ENCODE results near the gene MOV10L1. TPM values are rescaled to one million over a fixed set of nuclear protein-coding genes. Genes with fewer than 3 reads are reported as not detected.
"Not testable (repeated sequence)": the region's sequence is repeated elsewhere in the genome, so short reads cannot be mapped to it uniquely, and the experiment has no call there.

Gene MOV10L1
- polyA plus RNA-seq, 3 donors = 0.18 to 0.35 TPM; not detected in 1

DNA sequence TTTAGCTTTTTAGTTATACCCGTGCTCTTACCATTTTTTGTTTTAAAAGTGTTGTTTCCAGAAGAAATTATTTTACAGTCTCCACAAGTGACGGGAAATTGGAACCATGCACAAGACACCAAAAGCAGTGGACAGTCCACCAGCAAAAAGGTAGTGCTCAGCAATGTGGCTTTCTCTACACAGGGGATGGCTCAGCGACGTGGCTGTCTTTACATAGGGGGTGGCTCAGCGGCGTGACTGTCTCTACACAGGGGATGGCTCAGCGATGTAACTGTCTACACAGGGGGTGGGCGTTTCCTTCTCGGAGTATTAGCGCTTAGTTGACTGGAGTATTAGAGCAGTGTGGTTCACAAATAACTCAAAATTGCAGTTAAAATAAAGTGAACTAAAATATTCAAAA is 44.7 kb downstream of the MOV10L1 start:
- Histone ChIP-seq H3K9ac (ENCODE audit: insufficient read depth, low read length, poor library complexity, severe bottlenecking) (no peak overlapping the region), H3K79me2 (ENCODE audit: insufficient read depth, low read length) (no peaks in the 10 kb centered on the region), H4K20me1 (ENCODE audit: insufficient read depth, low read length) (no peaks in the 10 kb centered on the region), H3K4me1 (ENCODE audit: control insufficient read depth in 1 of 2, insufficient read depth in 2 of 2, low read length in 2 of 2) (no peaks in the 10 kb centered on the region), H3K9me3 (replicated peaks in 1 of 2; ENCODE audit: control insufficient read depth in 1 of 2, insufficient read depth in 1 of 2, low read length in 2 of 2) (peaks cover 0 to 3% of the 10 kb centered on the region in 2 donors), H3K4me3 (replicated peaks in 1 of 3; ENCODE audit: low read depth in 2 of 3, low read length in 3 of 3) (no peak overlapping the region), H3K4me2 (replicated peaks; ENCODE audit: extremely low read depth, low read length, poor library complexity, severe bottlenecking) (no peak overlapping the region), H2AFZ (ENCODE audit: insufficient read depth, low read depth, low read length, poor library complexity, severe bottlenecking) (no peak overlapping the region), H3K27me3 (ENCODE audit: control insufficient read depth in 2 of 2, insufficient read depth in 2 of 2, low read length in 2 of 2) (no peaks in the 10 kb centered on the region), H3K27ac (ENCODE audit: low read depth in 1 of 2, low read length in 2 of 2) (no peak overlapping the region), H3K36me3 (replicated peaks in 1 of 2; ENCODE audit: control insufficient read depth in 1 of 2, insufficient read depth in 2 of 2, low read length in 2 of 2) (no peaks in the 10 kb centered on the region)
- 98% methylated on average over 6 of the region's 10 CpGs for WGBS (ENCODE audit: insufficient coverage)
- TF ChIP-seq, protein P1, sequence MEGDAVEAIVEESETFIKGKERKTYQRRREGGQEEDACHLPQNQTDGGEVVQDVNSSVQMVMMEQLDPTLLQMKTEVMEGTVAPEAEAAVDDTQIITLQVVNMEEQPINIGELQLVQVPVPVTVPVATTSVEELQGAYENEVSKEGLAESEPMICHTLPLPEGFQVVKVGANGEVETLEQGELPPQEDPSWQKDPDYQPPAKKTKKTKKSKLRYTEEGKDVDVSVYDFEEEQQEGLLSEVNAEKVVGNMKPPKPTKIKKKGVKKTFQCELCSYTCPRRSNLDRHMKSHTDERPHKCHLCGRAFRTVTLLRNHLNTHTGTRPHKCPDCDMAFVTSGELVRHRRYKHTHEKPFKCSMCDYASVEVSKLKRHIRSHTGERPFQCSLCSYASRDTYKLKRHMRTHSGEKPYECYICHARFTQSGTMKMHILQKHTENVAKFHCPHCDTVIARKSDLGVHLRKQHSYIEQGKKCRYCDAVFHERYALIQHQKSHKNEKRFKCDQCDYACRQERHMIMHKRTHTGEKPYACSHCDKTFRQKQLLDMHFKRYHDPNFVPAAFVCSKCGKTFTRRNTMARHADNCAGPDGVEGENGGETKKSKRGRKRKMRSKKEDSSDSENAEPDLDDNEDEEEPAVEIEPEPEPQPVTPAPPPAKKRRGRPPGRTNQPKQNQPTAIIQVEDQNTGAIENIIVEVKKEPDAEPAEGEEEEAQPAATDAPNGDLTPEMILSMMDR (IDR thresholded peaks at IDR 0.05) = no peak
- intact Hi-C loops (cut with micrococcal nuclease) = no loop called here
- H3K4me3 Mint-ChIP-seq = no peak overlapping the region
- H3K4me1 Mint-ChIP-seq = no peaks in the 10 kb centered on the region
- H3K9me3 Mint-ChIP-seq = peaks cover 0 to 6% (median 4%) of the 10 kb centered on the region in 7 donors
- H3K36me3 Mint-ChIP-seq = no peaks in the 10 kb centered on the region
- DNase-seq = no peak
- H3K27me3 Mint-ChIP-seq (ENCODE audit: low read depth in 3 of 3) = peaks cover 2% of the 10 kb centered on the region in 3 donors
- H3K27ac Mint-ChIP-seq = no peak overlapping the region

DNA sequence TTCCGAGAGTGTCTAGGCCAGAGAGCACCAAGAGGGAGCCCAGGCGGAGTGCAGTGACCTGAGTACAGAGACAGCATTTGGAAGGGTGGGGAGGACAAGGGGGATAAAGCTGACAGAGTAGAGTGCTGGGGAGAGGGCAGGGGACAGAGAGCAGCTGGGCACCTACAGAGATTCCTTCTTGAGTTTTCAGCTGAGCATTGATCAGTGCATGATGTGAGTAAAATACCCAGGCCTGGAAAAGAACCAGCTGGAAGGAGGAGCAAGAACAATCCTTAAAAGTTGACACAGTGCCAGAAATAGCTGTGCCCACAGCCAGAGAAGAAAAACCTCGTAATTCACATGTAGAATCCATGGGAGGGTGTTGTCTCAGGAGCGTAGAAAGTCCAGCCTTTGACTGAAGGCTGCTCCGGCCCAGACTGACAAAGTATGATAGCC is 46.8 kb downstream of the MOV10L1 start:
- intact Hi-C loops (cut with micrococcal nuclease) = no loop called here
- Histone ChIP-seq H4K20me1 (ENCODE audit: insufficient read depth, low read length) (no peaks in the 10 kb centered on the region), H2AFZ (ENCODE audit: insufficient read depth, low read depth, low read length, poor library complexity, severe bottlenecking) (no peak overlapping the region), H3K79me2 (ENCODE audit: insufficient read depth, low read length) (no peaks in the 10 kb centered on the region), H3K4me2 (replicated peaks; ENCODE audit: extremely low read depth, low read length, poor library complexity, severe bottlenecking) (no peak overlapping the region), H3K36me3 (replicated peaks in 1 of 2; ENCODE audit: control insufficient read depth in 1 of 2, insufficient read depth in 2 of 2, low read length in 2 of 2) (no peaks in the 10 kb centered on the region), H3K4me3 (replicated peaks in 1 of 3; ENCODE audit: low read depth in 2 of 3, low read length in 3 of 3) (no peak overlapping the region), H3K9me3 (replicated peaks in 1 of 2; ENCODE audit: control insufficient read depth in 1 of 2, insufficient read depth in 1 of 2, low read length in 2 of 2) (peaks cover 0 to 3% of the 10 kb centered on the region in 2 donors), H3K27ac (ENCODE audit: low read depth in 1 of 2, low read length in 2 of 2) (no peak overlapping the region), H3K27me3 (ENCODE audit: control insufficient read depth in 2 of 2, insufficient read depth in 2 of 2, low read length in 2 of 2) (no peaks in the 10 kb centered on the region), H3K9ac (ENCODE audit: insufficient read depth, low read length, poor library complexity, severe bottlenecking) (no peak overlapping the region), H3K4me1 (ENCODE audit: control insufficient read depth in 1 of 2, insufficient read depth in 2 of 2, low read length in 2 of 2) (peaks cover 0 to 3% of the 10 kb centered on the region in 2 donors)
- WGBS (ENCODE audit: insufficient coverage) = 81% methylated on average over 4 of the region's 5 CpGs
- Mint-ChIP-seq H3K27me3 (ENCODE audit: low read depth in 3 of 3) (peaks cover 0 to 2% (median 1%) of the 10 kb centered on the region in 3 donors), H3K4me3 (no peak overlapping the region), H3K4me1 (peaks cover 5% of the 10 kb centered on the region), H3K36me3 (no peaks in the 10 kb centered on the region), H3K27ac (no peak overlapping the region), H3K9me3 (peaks cover 0 to 5% (median 4%) of the 10 kb centered on the region in 7 donors)
- TF ChIP-seq, protein P1 (IDR thresholded peaks at IDR 0.05) = no peak
- DNase-seq = no peak

DNA sequence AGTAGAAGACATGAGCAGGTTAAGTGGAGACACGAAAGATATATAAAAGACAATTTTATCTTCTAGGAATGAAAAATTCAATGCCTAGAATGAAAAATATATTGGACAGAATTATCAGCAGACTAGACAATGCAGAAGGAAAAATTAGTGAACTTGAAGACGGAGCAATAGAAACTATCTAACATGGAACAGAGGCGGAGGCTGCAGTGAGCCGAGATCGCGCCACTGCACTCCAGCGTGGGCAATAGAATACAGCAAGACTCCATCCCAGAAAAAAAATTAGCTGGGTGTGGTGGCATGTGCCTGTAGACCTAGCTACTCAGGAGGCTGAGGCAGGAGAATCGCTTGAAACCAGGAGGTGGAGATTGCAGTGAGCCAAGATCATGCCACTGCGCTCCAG is 47.5 kb downstream of the MOV10L1 start:
- H3K79me2 ChIP-seq (ENCODE audit: insufficient read depth, low read length); H3K36me3 ChIP-seq (replicated peaks in 1 of 2; ENCODE audit: control insufficient read depth in 1 of 2, insufficient read depth in 2 of 2, low read length in 2 of 2); H3K4me1 ChIP-seq (ENCODE audit: control insufficient read depth in 1 of 2, insufficient read depth in 2 of 2, low read length in 2 of 2); DNase-seq; H3K4me3 ChIP-seq (replicated peaks in 1 of 3; ENCODE audit: low read depth in 2 of 3, low read length in 3 of 3); H3K27ac Mint-ChIP-seq; H3K27me3 ChIP-seq (ENCODE audit: control insufficient read depth in 2 of 2, insufficient read depth in 2 of 2, low read length in 2 of 2); H3K9me3 Mint-ChIP-seq; H3K27me3 Mint-ChIP-seq (ENCODE audit: low read depth in 3 of 3); H3K9ac ChIP-seq (ENCODE audit: insufficient read depth, low read length, poor library complexity, severe bottlenecking); H3K9me3 ChIP-seq (replicated peaks in 1 of 2; ENCODE audit: control insufficient read depth in 1 of 2, insufficient read depth in 1 of 2, low read length in 2 of 2); H3K4me1 Mint-ChIP-seq; H3K4me3 Mint-ChIP-seq; H2AFZ ChIP-seq (ENCODE audit: insufficient read depth, low read depth, low read length, poor library complexity, severe bottlenecking); intact Hi-C loops (cut with micrococcal nuclease); H3K4me2 ChIP-seq (replicated peaks; ENCODE audit: extremely low read depth, low read length, poor library complexity, severe bottlenecking); H3K36me3 Mint-ChIP-seq; H4K20me1 ChIP-seq (ENCODE audit: insufficient read depth, low read length); H3K27ac ChIP-seq (ENCODE audit: low read depth in 1 of 2, low read length in 2 of 2): not testable (repeated sequence)
- WGBS (ENCODE audit: insufficient coverage) = 98% methylated on average over 5 of the region's 9 CpGs

Measured in CD14-positive monocyte (primary cell).